HL-60 (cell line): ENCODE measurements around the gene TAF4.

Source experiments
- DNase-seq, 2 experiments: peaks; one replicate each; pipeline ENCODE4 v3.0.0-alpha.2; 2010 to 2020; ENCODE audit warnings: low read depth in 1 of 2, low spot score in 1 of 2
- H3K27ac ChIP-seq: fragments of 250-450 bp; sonication (Bioruptor Pico); replicated peaks from 2 replicates; pipeline ENCODE4 v1.5.1; 2020; ENCODE audit warnings: mild to moderate bottlenecking, moderate library complexity
- H3K27me3 ChIP-seq: fragments of 250-450 bp; sonication (Bioruptor Pico); 2 replicates; pipeline ENCODE4 v1.5.1; 2021; ENCODE audit warnings: mild to moderate bottlenecking, moderate library complexity; ENCODE audit not compliant: insufficient read depth, poor library complexity, severe bottlenecking
- H3K4me3 ChIP-seq: replicated peaks from 2 replicates; pipeline ENCODE4 v1.5.1; 2011; ENCODE audit warnings: mild to moderate bottlenecking, control low read depth, low read length; ENCODE audit not compliant: insufficient read depth
- CTCF ChIP-seq: IDR thresholded peaks from one replicate; pipeline ENCODE4 v1.5.1; 2011; ENCODE audit warnings: low read length, control low read depth, inconsistent platforms; ENCODE audit not compliant: insufficient read depth
- GABPA ChIP-seq: IDR thresholded peaks from 2 replicates; pipeline ENCODE4 v1.6.1; 2012; ENCODE audit warnings: low read depth
- POLR2AphosphoS5 ChIP-seq: IDR thresholded peaks from 2 replicates; pipeline ENCODE4 v1.6.1; 2012; ENCODE audit warnings: low read depth
- REST ChIP-seq: IDR thresholded peaks from 2 replicates; pipeline ENCODE4 v1.6.1; 2012; ENCODE audit warnings: low read depth; ENCODE audit not compliant: insufficient replicate concordance
- SPI1 ChIP-seq: IDR thresholded peaks from 2 replicates; pipeline ENCODE4 v1.6.1; 2012; ENCODE audit warnings: low read depth, mild to moderate bottlenecking, borderline replicate concordance

Gene TAF4

GRCh38 chr20:62040933-62041332 lies 24.7 kb downstream of the TAF4 start:
- Histone ChIP-seq H3K4me3 (no peak overlapping the region), H3K27ac (no peak overlapping the region), H3K27me3 (no peaks in the 10 kb centered on the region)
- TF ChIP-seq CTCF (no peak), SPI1 (no peak), POLR2AphosphoS5 (no peak), REST (no peak), GABPA (no peak)
- no peak for DNase-seq

DNA sequence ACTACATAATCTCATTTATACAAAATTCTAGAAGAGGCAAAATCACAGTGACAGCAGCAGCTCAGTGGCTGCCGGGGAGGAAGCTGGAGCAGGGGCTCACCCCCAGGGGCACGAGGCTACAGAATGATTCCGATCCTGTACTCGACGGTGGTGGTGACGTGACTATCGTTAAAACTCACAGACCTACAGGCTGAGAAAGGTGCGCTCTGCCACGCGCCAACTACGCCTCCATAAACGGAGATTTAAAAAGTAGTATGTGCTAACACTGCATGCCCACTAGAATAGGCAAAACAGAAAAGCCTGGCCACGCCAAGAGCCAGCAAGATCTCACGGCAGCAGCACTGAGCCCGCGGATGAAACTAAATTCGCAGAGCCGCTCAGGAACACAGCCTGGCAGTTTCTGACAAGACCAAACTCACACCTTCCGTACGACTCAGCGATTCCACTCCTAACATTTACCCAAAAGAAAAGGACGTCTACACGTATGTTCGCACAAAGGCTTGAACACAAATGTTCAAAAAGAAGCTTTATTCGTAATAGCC lies 25.2 kb downstream of the TAF4 start:
- no peak overlapping the region for H3K27ac ChIP-seq
- H3K4me3 ChIP-seq, result no peak overlapping the region
- no peaks in the 10 kb centered on the region for H3K27me3 ChIP-seq
- TF ChIP-seq CTCF (no peak), GABPA (no peak), POLR2AphosphoS5 (no peak), REST (no peak), SPI1 (no peak)
- no peak for DNase-seq

DNA sequence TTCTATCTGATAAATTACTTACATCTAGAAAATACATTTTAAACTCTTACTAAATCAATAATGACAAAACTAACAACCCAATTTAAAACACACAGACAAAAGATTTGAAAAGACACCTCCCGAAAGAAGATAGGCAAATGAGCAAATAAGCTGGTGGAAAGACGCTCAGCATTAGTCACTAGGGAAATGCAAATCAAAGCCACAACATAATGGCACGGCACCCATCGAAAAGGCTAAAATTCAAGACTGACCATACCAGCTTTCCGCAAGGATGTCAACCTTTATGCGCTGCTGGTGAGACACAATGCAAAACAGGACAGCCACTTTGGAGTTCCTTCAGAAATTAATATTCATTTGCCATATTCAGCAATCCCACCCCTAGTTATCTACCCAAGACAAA lies 25.9 kb downstream of the TAF4 start:
- no peak for DNase-seq
- Histone ChIP-seq H3K27ac (no peak overlapping the region), H3K4me3 (no peak overlapping the region), H3K27me3 (no peaks in the 10 kb centered on the region)
- TF ChIP-seq POLR2AphosphoS5 (no peak), REST (no peak), CTCF (no peak), GABPA (no peak), SPI1 (no peak)
